HEK293T (cell line): Measurements from ENCODE around the gene ANTXR1.
A peak's percentile ranks its signal among the peaks of the same experiment; 100 is the strongest.

Experiments
- CTCF ChIA-PET: fragments of 350-600 bp; formaldehyde crosslinking; extraction: SDS; loops from one replicate; lab custom pipeline; 2021; ENCODE audit warnings: antibody characterized with exemption, inconsistent platforms; lab: Yijun Ruan, JAX
- POLR2A ChIA-PET: fragments of 350-600 bp; formaldehyde crosslinking; extraction: SDS; loops from one replicate; lab custom pipeline; 2020; ENCODE audit warnings: antibody characterized with exemption, inconsistent platforms; lab: Yijun Ruan, JAX
- DNase-seq: peaks from one replicate; pipeline ENCODE4 v3.0.0; 2012; ENCODE audit warnings: mixed read lengths; ENCODE audit errors: extremely low spot score
- ARNT ChIP-seq: fragments of 450-650 bp; IDR thresholded peaks from 2 replicates; pipeline ENCODE4 v1.6.1; 2017; ENCODE audit warnings: mild to moderate bottlenecking
- BHLHE40 ChIP-seq: fragments of 450-650 bp; IDR thresholded peaks from 2 replicates; pipeline ENCODE4 v1.6.1; 2016; ENCODE audit warnings: mild to moderate bottlenecking, moderate library complexity, borderline replicate concordance
- CTBP1 ChIP-seq: fragments of 450-650 bp; IDR thresholded peaks from 2 replicates; pipeline ENCODE4 v1.6.1; 2016; ENCODE audit warnings: borderline replicate concordance
- ELF4 ChIP-seq: fragments of 450-650 bp; IDR thresholded peaks from 2 replicates; pipeline ENCODE4 v1.6.1; 2017; ENCODE audit warnings: antibody characterized with exemption
- FOXA1 ChIP-seq: fragments of 450-650 bp; IDR thresholded peaks from 2 replicates; pipeline ENCODE4 v1.6.1; 2016; ENCODE audit warnings: mild to moderate bottlenecking
- FOXK2 ChIP-seq: fragments of 450-650 bp; IDR thresholded peaks from 2 replicates; pipeline ENCODE4 v1.6.1; 2016; ENCODE audit warnings: mild to moderate bottlenecking
- FOXM1 ChIP-seq: fragments of 450-650 bp; IDR thresholded peaks from 2 replicates; pipeline ENCODE4 v1.6.1; 2017; ENCODE audit warnings: mild to moderate bottlenecking, borderline replicate concordance
- HDGF ChIP-seq: fragments of 450-650 bp; IDR thresholded peaks from 2 replicates; pipeline ENCODE4 v1.6.1; 2017; ENCODE audit warnings: antibody characterized with exemption, borderline replicate concordance
- L3MBTL2 ChIP-seq: fragments of 450-650 bp; conservative IDR thresholded peaks from 2 replicates; pipeline ENCODE4 v1.6.1; 2016; ENCODE audit warnings: mild to moderate bottlenecking
- LEF1 ChIP-seq: fragments of 450-650 bp; IDR thresholded peaks from 2 replicates; pipeline ENCODE4 v1.6.1; 2017; ENCODE audit warnings: mild to moderate bottlenecking, borderline replicate concordance
- NFRKB ChIP-seq: fragments of 450-650 bp; IDR thresholded peaks from 2 replicates; pipeline ENCODE4 v1.6.1; 2016; ENCODE audit warnings: mild to moderate bottlenecking, moderate library complexity
- SP1 ChIP-seq: fragments of 450-650 bp; IDR thresholded peaks from 2 replicates; pipeline ENCODE4 v1.6.1; 2017
- SUZ12 ChIP-seq: fragments of 450-650 bp; IDR thresholded peaks from 2 replicates; pipeline ENCODE4 v1.6.1; 2016; ENCODE audit warnings: mild to moderate bottlenecking
- TARDBP ChIP-seq: fragments of 450-650 bp; IDR thresholded peaks from 2 replicates; pipeline ENCODE4 v1.6.1; 2016
- ZNF384 ChIP-seq: fragments of 450-650 bp; IDR thresholded peaks from 2 replicates; pipeline ENCODE4 v1.6.1; 2016
- TF ChIP-seq, protein P1 (sequence below): fragments of 450-650 bp; IDR thresholded peaks from 2 replicates; pipeline ENCODE4 v1.6.1; 2016

The ANTXR1 gene

GRCh38 chr2:69013142-69013839 lies at the start of gene ANTXR1:
Gene ANTXR1, plus strand, starts transcription at chr2:69013179. Its CDS starts 321 bp downstream, at chr2:69013500.
- POLR2A ChIA-PET: interaction anchor here (1.0 kb wide), 1 partner anchor 70 kb away, joined by 3 read pairs; no protein-coding TSS in a partner anchor
- TF ChIP-seq SP1: no peak
- TF ChIP-seq ELF4: no peak
- TF ChIP-seq CTBP1: no peak
- no peak for TF ChIP-seq FOXA1
- TF ChIP-seq, protein P1, sequence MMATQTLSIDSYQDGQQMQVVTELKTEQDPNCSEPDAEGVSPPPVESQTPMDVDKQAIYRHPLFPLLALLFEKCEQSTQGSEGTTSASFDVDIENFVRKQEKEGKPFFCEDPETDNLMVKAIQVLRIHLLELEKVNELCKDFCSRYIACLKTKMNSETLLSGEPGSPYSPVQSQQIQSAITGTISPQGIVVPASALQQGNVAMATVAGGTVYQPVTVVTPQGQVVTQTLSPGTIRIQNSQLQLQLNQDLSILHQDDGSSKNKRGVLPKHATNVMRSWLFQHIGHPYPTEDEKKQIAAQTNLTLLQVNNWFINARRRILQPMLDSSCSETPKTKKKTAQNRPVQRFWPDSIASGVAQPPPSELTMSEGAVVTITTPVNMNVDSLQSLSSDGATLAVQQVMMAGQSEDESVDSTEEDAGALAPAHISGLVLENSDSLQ: no peak
- TF ChIP-seq NFRKB: no peak
- TF ChIP-seq ZNF384: no peak
- no peak for TF ChIP-seq L3MBTL2
- DNase-seq: peak; percentile 82
- CTCF ChIA-PET: interaction anchor here (0.6 kb wide), 2 partner anchors 14 to 304 kb away, joined by 3 to 4 read pairs; no protein-coding TSS in a partner anchor

DNA sequence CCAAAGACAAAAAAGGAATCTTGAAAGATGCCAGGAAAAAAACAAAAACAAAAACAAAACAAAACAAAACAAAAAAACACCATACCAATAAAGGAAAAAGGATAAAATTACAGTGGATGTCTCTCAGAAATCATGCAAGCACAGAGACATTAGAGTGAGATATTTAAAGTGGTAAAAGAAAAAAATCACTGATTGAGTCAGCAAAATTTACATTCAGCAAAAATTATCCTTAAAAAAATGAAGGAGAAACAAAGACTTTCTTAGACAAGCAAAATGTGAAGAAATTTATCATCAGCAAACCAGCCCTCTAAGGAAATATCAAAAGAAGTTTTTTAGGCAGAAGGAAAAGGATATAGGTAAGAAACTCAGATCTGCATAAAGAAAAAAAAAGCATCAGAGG lies 48.7 kb upstream of the ANTXR1 start:
- DNase-seq: no peak
- POLR2A ChIA-PET: no interaction called here

DNA sequence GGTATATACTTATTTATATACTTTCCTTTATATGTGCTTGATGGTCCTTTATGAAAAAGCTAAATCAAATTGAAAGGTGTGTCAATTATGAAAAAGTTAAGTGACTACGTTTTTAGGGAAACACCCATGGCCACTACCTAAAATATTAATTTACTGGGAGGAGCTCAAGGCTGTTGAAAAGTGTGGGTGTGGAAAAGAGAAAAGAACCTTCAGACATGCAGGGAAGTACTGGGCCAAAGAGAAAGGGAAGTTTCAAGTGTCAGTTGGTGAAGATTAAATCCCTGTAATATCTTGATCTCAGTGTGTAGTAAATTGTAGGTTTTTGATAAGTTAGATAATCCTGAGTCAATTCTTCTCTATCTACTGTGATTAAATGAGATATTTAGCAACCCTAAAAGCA lies 44.8 kb upstream of the ANTXR1 start:
- no peak for TF ChIP-seq TARDBP
- TF ChIP-seq HDGF: no peak
- TF ChIP-seq LEF1: no peak
- no peak for TF ChIP-seq FOXK2
- no peak for TF ChIP-seq ZNF384
- TF ChIP-seq CTBP1: no peak
- TF ChIP-seq L3MBTL2: no peak
- no peak for TF ChIP-seq NFRKB
- no peak for TF ChIP-seq SP1
- TF ChIP-seq ARNT: no peak
- no peak for TF ChIP-seq BHLHE40
- CTCF ChIA-PET: no interaction called here
- DNase-seq: no peak
- POLR2A ChIA-PET: no interaction called here

More for the DNA sequence above, 48.7 kb upstream of the ANTXR1 start:
- CTCF ChIA-PET: no interaction called here
- no peak for TF ChIP-seq CTBP1
- no peak for TF ChIP-seq BHLHE40
- no peak for TF ChIP-seq NFRKB
- no peak for TF ChIP-seq ARNT
- TF ChIP-seq HDGF: no peak
- TF ChIP-seq LEF1: no peak
- TF ChIP-seq TARDBP: no peak
- TF ChIP-seq ZNF384: no peak
- TF ChIP-seq FOXM1: no peak
- TF ChIP-seq L3MBTL2: no peak
- TF ChIP-seq, protein P1: no peak
- no peak for TF ChIP-seq FOXA1
- TF ChIP-seq ELF4: no peak
- TF ChIP-seq FOXK2: no peak
- no peak for TF ChIP-seq SUZ12
- no peak for TF ChIP-seq SP1

DNA sequence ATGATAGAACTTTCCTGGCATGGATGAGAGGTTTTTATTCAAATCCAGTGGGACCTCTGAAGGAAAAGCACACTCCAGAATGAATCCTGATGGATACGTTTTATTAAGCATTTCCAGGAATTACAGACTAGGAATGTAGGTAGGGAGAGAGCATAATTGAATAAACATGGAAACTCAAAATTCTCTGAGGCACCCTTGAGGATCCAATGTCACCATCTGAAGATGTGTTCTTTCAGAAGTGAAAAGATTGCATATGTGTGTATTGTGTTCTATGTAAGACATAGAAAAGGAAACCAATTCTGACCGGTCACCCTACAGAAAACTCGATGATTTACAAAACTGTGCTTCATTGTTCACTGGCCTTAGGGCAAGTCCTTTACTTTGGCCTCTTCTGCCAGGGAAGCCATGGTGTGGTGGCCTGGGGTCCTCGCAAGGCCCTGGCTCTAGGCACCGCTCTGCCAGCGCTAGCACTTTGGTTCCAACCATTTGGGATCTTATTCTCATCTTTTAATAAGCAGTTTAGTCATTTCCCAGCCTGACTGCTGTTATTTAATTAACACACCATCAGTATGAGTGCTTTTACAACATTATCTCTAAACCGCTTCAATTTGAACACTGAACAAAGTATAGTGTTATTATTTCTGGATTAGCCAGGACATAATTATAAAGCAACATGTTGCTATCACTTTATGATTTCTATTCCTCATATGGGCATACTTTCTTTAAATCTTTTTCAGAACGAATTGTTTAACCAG lies 43.1 kb upstream of the ANTXR1 start:
- no peak for DNase-seq
- CTCF ChIA-PET: no interaction called here
- POLR2A ChIA-PET: no interaction called here
- TF ChIP-seq FOXK2 (no peak), SP1 (no peak), BHLHE40 (no peak), SUZ12 (no peak), FOXM1 (no peak), LEF1 (no peak), CTBP1 (no peak), NFRKB (no peak), TARDBP (no peak), ARNT (no peak), HDGF (no peak), L3MBTL2 (no peak), ZNF384 (no peak), ELF4 (no peak), FOXA1 (no peak)
- TF ChIP-seq, protein P1: no peak

DNA sequence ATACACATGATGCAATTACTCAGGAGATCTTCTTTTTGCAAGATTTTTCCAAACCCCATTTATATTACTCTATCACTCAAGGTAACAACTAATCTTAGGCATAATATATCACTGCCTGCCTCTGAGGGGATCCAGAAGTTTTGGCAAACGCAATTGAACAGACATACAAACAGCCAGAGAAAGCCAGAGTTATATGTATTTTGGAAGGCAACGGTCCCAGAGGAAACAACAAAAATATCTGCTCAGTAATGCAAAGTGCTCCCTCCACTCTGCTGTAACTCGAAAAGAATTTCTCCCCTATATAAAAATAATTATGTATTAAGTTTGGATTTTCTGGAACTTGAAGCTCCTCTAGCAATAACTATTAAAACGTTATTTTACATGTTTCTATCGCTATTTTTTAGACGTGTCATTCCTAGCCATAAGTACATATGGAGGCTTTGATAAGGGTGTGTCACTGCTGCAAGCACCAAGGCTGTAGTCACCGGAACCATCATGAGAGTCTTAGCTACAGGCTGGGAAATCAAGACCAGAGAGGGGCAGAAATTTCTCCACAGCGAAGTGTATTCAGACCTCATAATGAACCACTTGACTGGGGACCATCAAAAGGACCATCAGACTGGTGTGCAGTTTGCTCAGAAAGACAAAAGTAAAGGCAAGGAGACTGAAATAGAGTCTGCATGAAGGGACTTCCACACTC lies 42.3 kb upstream of the ANTXR1 start:
- ChIA-PET POLR2A (no interaction called here), CTCF (no interaction called here)
- no peak for DNase-seq
- no peak for TF ChIP-seq NFRKB
- TF ChIP-seq HDGF: no peak
